Measurements from ENCODE around the gene SYCP2L.

- TF ChIP-seq MAX (IDR thresholded peaks at IDR 0.05; ENCODE audit: low read depth, low read length) = no peak
- no peak for TF ChIP-seq PML (IDR thresholded peaks at IDR 0.05; ENCODE audit: low read length)
- no peak for TF ChIP-seq ATF3 (IDR thresholded peaks at IDR 0.05; ENCODE audit: borderline replicate concordance, extremely low read depth, low read depth, low read length)
- no peak for TF ChIP-seq USF2 (IDR thresholded peaks at IDR 0.05; ENCODE audit: borderline replicate concordance, low read depth, low read length)
- no peak for TF ChIP-seq RAD51 (IDR thresholded peaks at IDR 0.05)
- no peak for TF ChIP-seq CTCF (IDR thresholded peaks at IDR 0.05 in 2 of 3, conservative IDR thresholded peaks at IDR 0.05 in 1 of 3; ENCODE audit: control insufficient read depth in 2 of 3, extremely low read depth in 1 of 3, insufficient read depth in 1 of 3, low read depth in 3 of 3, low read length in 3 of 3)
- TF ChIP-seq STAT3 (IDR thresholded peaks at IDR 0.05; ENCODE audit: low read depth, low read length) = no peak
- no peak for TF ChIP-seq SMC3 (IDR thresholded peaks at IDR 0.05; ENCODE audit: borderline replicate concordance, low read length)
- TF ChIP-seq POLR2A (IDR thresholded peaks at IDR 0.05; ENCODE audit: low read depth, low read length) = no peak
Observed at GRCh38 chr6:10849901-10850300, 37.0 kb upstream of the SYCP2L start.

Measured in GM12878 (cell line).